Keratinocyte (primary cell): Measurements from ENCODE around the gene DEDD2. TPM values are rescaled to one million over a fixed set of nuclear protein-coding genes. Genes with fewer than 3 reads are reported as not detected.

Experiments used
- DNase-seq: peaks from one replicate; pipeline ENCODE4 v3.0.0-alpha.2; 2011; ENCODE audit warnings: low read depth, missing footprints, low spot score
- FAIRE-seq: peaks from 2 replicates; lab custom pipeline; 2011; peaks lifted over from hg19 to GRCh38; lab: Jason Lieb, UNC
- H2AFZ ChIP-seq: 2 replicates; pipeline ENCODE4 v1.6.0; 2012; ENCODE audit warnings: low read length, control low read depth, inconsistent platforms; ENCODE audit not compliant: control insufficient read depth
- H3K27ac ChIP-seq: 2 replicates; pipeline ENCODE4 v1.5.1; 2011; ENCODE audit warnings: low read length; ENCODE audit not compliant: control insufficient read depth, insufficient read depth
- H3K27me3 ChIP-seq: 3 replicates; pipeline ENCODE4 v1.6.0; 2011; ENCODE audit warnings: low read length; ENCODE audit not compliant: control insufficient read depth, insufficient read depth; ENCODE audit errors: extremely low read depth
- H3K36me3 ChIP-seq, 2 experiments: 2 replicates in 1 of 2; 3 replicates in 1 of 2; pipeline ENCODE4 v1.5.1; 2011; ENCODE audit warnings: low read length in 2 of 2, mild to moderate bottlenecking in 1 of 2; ENCODE audit not compliant: control insufficient read depth in 2 of 2, insufficient read depth in 2 of 2; ENCODE audit errors: extremely low read depth in 1 of 2
- H3K4me1 ChIP-seq: 3 replicates; pipeline ENCODE4 v1.5.1; 2011; ENCODE audit warnings: low read length; ENCODE audit not compliant: control insufficient read depth, insufficient read depth; ENCODE audit errors: extremely low read depth
- H3K4me2 ChIP-seq: 3 replicates; pipeline ENCODE4 v1.6.0; 2011; ENCODE audit warnings: low read depth, low read length; ENCODE audit not compliant: control insufficient read depth, insufficient read depth; ENCODE audit errors: extremely low read depth
- H3K4me3 ChIP-seq, 3 experiments: fragments of 200-600 bp in 1 of 3; sonication (generic) in 1 of 3; 2 replicates in 2 of 3; 3 replicates in 1 of 3; pipeline ENCODE4 v1.5.1; 2011 to 2016; ENCODE audit warnings: low read length in 3 of 3, mild to moderate bottlenecking in 3 of 3, control low read depth in 2 of 3, inconsistent platforms in 1 of 3, low read depth in 1 of 3, mixed read lengths in 1 of 3, mixed run types in 1 of 3, moderate library complexity in 1 of 3; ENCODE audit not compliant: control insufficient read depth in 2 of 3, insufficient read depth in 2 of 3; ENCODE audit errors: extremely low read depth in 1 of 3
- H3K79me2 ChIP-seq: 2 replicates; pipeline ENCODE4 v1.6.0; 2012; ENCODE audit warnings: low read length; ENCODE audit not compliant: control insufficient read depth, insufficient read depth
- H3K9ac ChIP-seq: 3 replicates; pipeline ENCODE4 v1.6.0; 2011; ENCODE audit warnings: low read length; ENCODE audit not compliant: control insufficient read depth, insufficient read depth; ENCODE audit errors: extremely low read depth
- H3K9me1 ChIP-seq: 3 replicates; pipeline ENCODE4 v1.6.0; 2011; ENCODE audit warnings: low read length; ENCODE audit not compliant: control insufficient read depth, insufficient read depth; ENCODE audit errors: extremely low read depth
- H3K9me3 ChIP-seq: 2 replicates; pipeline ENCODE4 v1.5.1; 2012; ENCODE audit warnings: low read depth, low read length; ENCODE audit not compliant: control insufficient read depth
- H4K20me1 ChIP-seq: 3 replicates; pipeline ENCODE4 v1.6.0; 2011; ENCODE audit warnings: low read length; ENCODE audit not compliant: control insufficient read depth, insufficient read depth; ENCODE audit errors: extremely low read depth
- EZH2 ChIP-seq: IDR thresholded peaks from one replicate; pipeline ENCODE4 v1.6.1; 2012; ENCODE audit warnings: inconsistent platforms, mild to moderate bottlenecking, low read length, moderate library complexity
- dilution Hi-C: fragments of 300-500 bp; cut with MboI; formaldehyde crosslinking; loops from one replicate; pipeline ENCODE4 v1.7.0; 2020; ENCODE audit warnings: low sequenced_read_pairs; ENCODE audit not compliant: extremely low pct_ligation_motif_present
- polyA plus RNA-seq, 5 experiments: library from polyadenylated mRNA; depleted of rRNA in 3 of 5; stranded (reverse) in 3 of 5; stranded (forward) in 1 of 5; unstranded in 1 of 5; fragments of >200 nt; gene quantifications; 1 replicate in 1 of 5; 2 replicates in 3 of 5; 3 replicates in 1 of 5; pipeline versions ENCODE4 v1.2.1 to v1.2.3, GENCODE V29; 2011 to 2012; ENCODE audit warnings: missing spikeins in 2 of 5, low read depth in 1 of 5, low replicate concordance in 1 of 5
- TF ChIP-seq, protein P1 (sequence below), 3 experiments: IDR thresholded peaks in 1 of 3; conservative IDR thresholded peaks in 1 of 3; optimal IDR thresholded peaks in 1 of 3; 2 replicates in 2 of 3; 3 replicates in 1 of 3; pipeline versions ENCODE3 to v1.5.1; 2011; ENCODE audit warnings: low read length in 3 of 3, mild to moderate bottlenecking in 3 of 3, moderate library complexity in 2 of 3, control low read depth in 1 of 3, inconsistent platforms in 1 of 3; ENCODE audit not compliant: insufficient read depth in 2 of 3; ENCODE audit errors: extremely low read depth in 1 of 3

Gene DEDD2
- polyA plus RNA-seq, 1 donor (not counting 4 experiments of a cell fraction or from before 2014, with no cell fraction given) = 20.8 TPM

DNA sequence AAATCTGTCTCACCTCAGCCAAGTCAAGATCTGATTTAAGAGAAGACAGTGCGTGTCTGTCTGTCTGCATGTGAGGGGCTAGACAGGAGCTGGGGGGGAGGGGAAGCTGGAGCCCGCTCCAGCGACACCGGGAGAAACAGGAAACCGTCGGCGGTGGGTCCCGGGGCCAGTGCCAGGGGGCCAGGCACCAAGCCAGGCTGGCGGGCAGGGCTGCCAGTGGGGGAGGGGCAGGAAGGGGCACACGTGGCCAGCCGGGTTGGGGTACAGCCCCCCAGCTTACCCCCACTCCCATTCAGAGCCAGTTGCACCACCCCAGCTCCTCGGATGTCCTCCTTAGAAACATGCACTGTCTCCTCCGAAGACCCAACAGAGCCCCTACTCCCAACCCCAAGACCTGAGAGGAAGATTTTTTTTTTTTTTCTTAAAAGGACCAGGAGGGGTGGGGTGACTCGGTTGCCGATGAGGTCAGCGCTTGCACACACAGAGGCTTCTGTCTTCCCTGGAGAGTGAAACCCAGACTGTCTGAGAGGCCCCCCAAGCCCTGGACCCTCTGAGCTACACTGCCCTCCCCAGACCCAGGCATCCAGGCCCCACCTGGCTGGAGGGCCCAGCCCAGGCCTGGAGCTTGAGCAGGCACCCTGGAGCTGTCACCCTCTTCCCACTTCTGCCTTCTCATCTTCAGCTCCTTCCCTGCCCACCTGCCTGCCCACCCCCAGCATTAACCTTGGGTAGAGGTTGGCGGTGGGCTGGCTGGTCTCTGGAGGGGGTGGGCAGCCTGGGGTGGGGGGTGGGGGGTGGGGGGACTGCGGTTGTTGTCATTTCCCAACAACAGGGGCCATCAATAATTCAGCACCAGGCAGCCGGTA lies 33.4 kb upstream of the DEDD2 start:
- Histone ChIP-seq H3K4me2 (peak overlapping the region; percentile 91), H4K20me1 (peaks cover 26% of the 10 kb centered on the region), H3K4me1 (peaks cover 37% of the 10 kb centered on the region), H3K9me3 (no peaks in the 10 kb centered on the region), H3K27me3 (no peaks in the 10 kb centered on the region), H2AFZ (no peak overlapping the region), H3K4me3 (peak overlapping the region; percentile 38 to 71 (median 54)), H3K79me2 (peaks cover 57% of the 10 kb centered on the region), H3K9ac (peak overlapping the region; percentile 73), H3K36me3 (peaks cover 18 to 28% of the 10 kb centered on the region in 2 experiments), H3K9me1 (no peaks in the 10 kb centered on the region), H3K27ac (peak overlapping the region; percentile 71)
- dilution Hi-C loops = no loop called here
- no peak for FAIRE-seq
- TF ChIP-seq EZH2 = no peak
- TF ChIP-seq, protein P1, sequence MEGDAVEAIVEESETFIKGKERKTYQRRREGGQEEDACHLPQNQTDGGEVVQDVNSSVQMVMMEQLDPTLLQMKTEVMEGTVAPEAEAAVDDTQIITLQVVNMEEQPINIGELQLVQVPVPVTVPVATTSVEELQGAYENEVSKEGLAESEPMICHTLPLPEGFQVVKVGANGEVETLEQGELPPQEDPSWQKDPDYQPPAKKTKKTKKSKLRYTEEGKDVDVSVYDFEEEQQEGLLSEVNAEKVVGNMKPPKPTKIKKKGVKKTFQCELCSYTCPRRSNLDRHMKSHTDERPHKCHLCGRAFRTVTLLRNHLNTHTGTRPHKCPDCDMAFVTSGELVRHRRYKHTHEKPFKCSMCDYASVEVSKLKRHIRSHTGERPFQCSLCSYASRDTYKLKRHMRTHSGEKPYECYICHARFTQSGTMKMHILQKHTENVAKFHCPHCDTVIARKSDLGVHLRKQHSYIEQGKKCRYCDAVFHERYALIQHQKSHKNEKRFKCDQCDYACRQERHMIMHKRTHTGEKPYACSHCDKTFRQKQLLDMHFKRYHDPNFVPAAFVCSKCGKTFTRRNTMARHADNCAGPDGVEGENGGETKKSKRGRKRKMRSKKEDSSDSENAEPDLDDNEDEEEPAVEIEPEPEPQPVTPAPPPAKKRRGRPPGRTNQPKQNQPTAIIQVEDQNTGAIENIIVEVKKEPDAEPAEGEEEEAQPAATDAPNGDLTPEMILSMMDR (optimal IDR thresholded peaks at IDR 0.05 in 1 of 3, IDR thresholded peaks at IDR 0.05 in 1 of 3, conservative IDR thresholded peaks at IDR 0.05 in 1 of 3; ENCODE audit: extremely low read depth in 1 of 3, insufficient read depth in 2 of 3, low read length in 3 of 3) = no peak
- no peak for DNase-seq

DNA sequence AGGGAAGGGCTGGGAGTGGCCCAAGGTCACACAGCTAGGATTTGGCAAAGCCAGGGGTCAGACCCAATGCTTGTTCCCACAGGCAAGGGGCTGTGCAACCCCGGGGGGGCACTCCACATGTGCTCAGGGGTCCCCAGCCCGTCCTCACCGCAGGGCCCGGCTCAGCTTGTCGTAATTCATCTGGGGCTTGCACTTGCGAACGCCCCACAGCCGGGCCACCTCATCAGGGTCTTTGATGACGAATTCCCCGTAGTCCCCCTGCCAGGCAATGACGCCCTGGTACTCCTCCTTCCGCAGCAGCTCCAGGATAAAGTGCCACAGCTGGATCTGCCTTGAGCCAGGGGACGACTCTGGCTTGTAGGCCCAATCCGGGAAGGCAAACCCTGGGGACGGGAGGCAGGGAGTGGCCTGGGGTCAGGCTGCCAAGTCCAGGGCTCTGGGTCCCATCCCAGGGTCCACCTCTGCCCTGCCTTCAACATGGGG lies 32.7 kb upstream of the DEDD2 start:
- peak overlapping the region; percentile 71 for H3K27ac ChIP-seq
- dilution Hi-C loops = no loop called here
- H3K27me3 ChIP-seq = no peaks in the 10 kb centered on the region
- H2AFZ ChIP-seq = no peak overlapping the region
- FAIRE-seq = no peak
- H3K9me3 ChIP-seq = no peaks in the 10 kb centered on the region
- peaks cover 57% of the 10 kb centered on the region for H3K79me2 ChIP-seq
- no peak for DNase-seq
- H4K20me1 ChIP-seq = peaks cover 29% of the 10 kb centered on the region
- TF ChIP-seq EZH2 = no peak
- TF ChIP-seq, protein P1 (optimal IDR thresholded peaks at IDR 0.05 in 1 of 3, IDR thresholded peaks at IDR 0.05 in 1 of 3, conservative IDR thresholded peaks at IDR 0.05 in 1 of 3; ENCODE audit: extremely low read depth in 1 of 3, insufficient read depth in 2 of 3, low read length in 3 of 3) = no peak
- H3K4me3 ChIP-seq = no peak overlapping the region
- no peaks in the 10 kb centered on the region for H3K9me1 ChIP-seq
- peaks cover 18 to 28% of the 10 kb centered on the region in 2 experiments for H3K36me3 ChIP-seq
- peak overlapping the region; percentile 73 for H3K9ac ChIP-seq
- peak overlapping the region; percentile 85 for H3K4me2 ChIP-seq
- peaks cover 40% of the 10 kb centered on the region for H3K4me1 ChIP-seq
